ENCODE measurements around the gene RNF113B. TPM values are rescaled to one million over a fixed set of nuclear protein-coding genes. Genes with fewer than 3 reads are reported as not detected.
A peak's percentile ranks its signal among the peaks of the same experiment; 100 is the strongest.

The RNF113B gene
- total RNA-seq, 1 donor from 2014 or later, result not detected

DNA sequence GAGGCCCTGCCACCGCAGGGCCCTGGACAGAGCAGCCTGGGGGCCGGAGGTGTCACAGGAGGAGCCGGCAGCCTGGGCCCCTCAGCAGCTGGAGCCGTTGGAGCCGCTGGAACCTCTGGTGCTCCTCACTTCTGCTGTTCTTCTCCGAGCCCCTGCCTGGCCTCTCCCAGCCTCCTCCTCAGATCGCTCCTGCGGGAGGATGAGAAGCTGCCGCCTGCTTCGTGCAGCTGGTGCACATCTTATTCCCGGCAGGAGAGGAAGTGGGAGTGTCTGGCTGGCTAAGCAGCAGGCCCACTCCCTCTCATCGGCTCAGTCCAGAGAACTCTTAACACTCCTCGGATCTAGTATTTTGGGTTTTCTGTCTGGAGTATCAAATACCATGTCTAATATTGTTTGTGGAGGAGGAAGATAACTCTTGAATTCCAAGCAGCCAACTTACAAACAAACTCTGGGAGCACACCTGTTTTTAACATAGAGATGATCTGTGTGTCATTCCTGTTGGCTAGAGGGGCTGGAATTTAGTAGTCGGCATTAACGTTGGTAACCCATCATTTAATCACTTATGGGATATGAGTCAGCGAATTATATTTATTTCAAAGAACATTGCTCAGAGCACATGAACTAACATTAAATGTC lies 37.1 kb upstream of the RNF113B start:
- peaks cover 88% of the 10 kb centered on the region for H3K4me1 Mint-ChIP-seq (ENCODE audit: low read depth)
- peaks cover 15% of the 10 kb centered on the region for H3K36me3 Mint-ChIP-seq (ENCODE audit: low read depth)

GRCh38 chr13:98213354-98213753 lies 36.3 kb upstream of the RNF113B start:
- H3K4me1 Mint-ChIP-seq (ENCODE audit: low read depth), result peaks cover 89% of the 10 kb centered on the region
- no peaks in the 10 kb centered on the region for H3K27me3 Mint-ChIP-seq (ENCODE audit: low read depth)
- DNase-seq (ENCODE audit: low spot score), result no peak
- H3K4me3 Mint-ChIP-seq (ENCODE audit: unreplicated experiment), result no peak overlapping the region
- peaks cover 3% of the 10 kb centered on the region for H3K9me3 Mint-ChIP-seq (ENCODE audit: low read depth)
- peak overlapping the region; percentile 84 for H3K27ac Mint-ChIP-seq (ENCODE audit: unreplicated experiment)
- no peak for TF ChIP-seq CTCF (IDR thresholded peaks at IDR 0.05)
- peaks cover 15% of the 10 kb centered on the region for H3K36me3 Mint-ChIP-seq (ENCODE audit: low read depth)

More for the DNA sequence above, 37.1 kb upstream of the RNF113B start:
- Mint-ChIP-seq H3K4me3 (ENCODE audit: unreplicated experiment) (no peak overlapping the region), H3K9me3 (ENCODE audit: low read depth) (peaks cover 3% of the 10 kb centered on the region), H3K27me3 (ENCODE audit: low read depth) (no peaks in the 10 kb centered on the region), H3K27ac (ENCODE audit: unreplicated experiment) (peak overlapping the region; percentile 95)
- no peak for TF ChIP-seq CTCF (IDR thresholded peaks at IDR 0.05)
- DNase-seq (ENCODE audit: low spot score), result no peak

DNA sequence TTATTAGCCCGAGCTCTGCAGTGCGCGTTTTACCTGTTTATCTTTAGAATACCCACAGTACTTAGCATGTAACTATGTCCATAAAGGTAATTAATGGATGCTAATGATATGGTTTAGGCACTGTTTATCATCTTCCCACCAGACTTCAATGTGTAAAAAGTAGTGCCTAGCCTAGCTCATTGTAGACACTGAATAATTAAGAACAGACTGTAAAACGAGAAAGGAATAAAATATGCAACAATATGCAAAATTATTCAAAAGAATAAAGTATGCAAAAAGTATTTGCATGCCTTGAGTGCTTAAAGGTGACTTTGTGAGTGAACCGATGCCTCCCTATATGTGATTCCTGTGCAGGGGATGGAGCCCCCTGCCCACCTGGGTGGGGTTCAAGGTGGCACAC lies 35.7 kb upstream of the RNF113B start:
- no peak for DNase-seq (ENCODE audit: low spot score)
- Mint-ChIP-seq H3K27ac (ENCODE audit: unreplicated experiment) (no peak overlapping the region), H3K9me3 (ENCODE audit: low read depth) (peaks cover 3% of the 10 kb centered on the region), H3K36me3 (ENCODE audit: low read depth) (peaks cover 14% of the 10 kb centered on the region), H3K4me1 (ENCODE audit: low read depth) (peaks cover 90% of the 10 kb centered on the region), H3K27me3 (ENCODE audit: low read depth) (no peaks in the 10 kb centered on the region), H3K4me3 (ENCODE audit: unreplicated experiment) (no peak overlapping the region)
- no peak for TF ChIP-seq CTCF (IDR thresholded peaks at IDR 0.05)

- peaks cover 15% of the 10 kb centered on the region for H3K36me3 Mint-ChIP-seq (ENCODE audit: low read depth)
- no peak for DNase-seq (ENCODE audit: low spot score)
- no peaks in the 10 kb centered on the region for H3K27me3 Mint-ChIP-seq (ENCODE audit: low read depth)
- H3K27ac Mint-ChIP-seq (ENCODE audit: unreplicated experiment), result peak overlapping the region; percentile 98
- peaks cover 18% of the 10 kb centered on the region for H3K9me3 Mint-ChIP-seq (ENCODE audit: low read depth)
- H3K4me1 Mint-ChIP-seq (ENCODE audit: low read depth), result peaks cover 87% of the 10 kb centered on the region
- no peak for TF ChIP-seq CTCF (IDR thresholded peaks at IDR 0.05)
- H3K4me3 Mint-ChIP-seq (ENCODE audit: unreplicated experiment), result no peak overlapping the region
Measured at GRCh38 chr13:98208606-98209005, 31.5 kb upstream of the RNF113B start.

DNA sequence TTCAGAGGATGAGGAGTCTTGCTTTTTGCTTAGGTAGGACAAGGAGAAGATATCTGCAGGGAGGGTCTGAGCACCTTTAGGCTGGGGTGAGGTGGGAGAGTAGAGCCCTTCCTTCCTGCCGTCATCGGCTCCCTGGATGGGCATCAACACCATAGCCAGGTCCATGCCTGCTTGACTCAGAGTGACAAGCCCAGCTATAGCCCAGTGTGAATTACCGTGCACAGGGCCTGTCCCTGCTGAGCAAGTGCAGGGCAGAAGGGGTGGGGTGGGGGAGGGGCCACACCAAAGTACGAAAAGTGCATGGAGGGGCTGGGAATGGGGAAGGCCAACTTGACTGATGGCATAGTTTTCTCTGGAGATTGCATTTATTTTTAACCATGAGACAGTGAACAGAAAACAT lies 30.3 kb upstream of the RNF113B start:
- DNase-seq (ENCODE audit: low spot score), result no peak

More for the DNA sequence above, 30.3 kb upstream of the RNF113B start:
- peak overlapping the region; percentile 53 for H3K4me3 Mint-ChIP-seq (ENCODE audit: unreplicated experiment)
- no peak for TF ChIP-seq CTCF (IDR thresholded peaks at IDR 0.05)
- H3K9me3 Mint-ChIP-seq (ENCODE audit: low read depth), result peaks cover 18% of the 10 kb centered on the region
- peaks cover 89% of the 10 kb centered on the region for H3K4me1 Mint-ChIP-seq (ENCODE audit: low read depth)
- H3K27me3 Mint-ChIP-seq (ENCODE audit: low read depth), result no peaks in the 10 kb centered on the region
- H3K27ac Mint-ChIP-seq (ENCODE audit: unreplicated experiment), result peak overlapping the region; percentile 98
- H3K36me3 Mint-ChIP-seq (ENCODE audit: low read depth), result peaks cover 15% of the 10 kb centered on the region
